Lung microvascular endothelial cell (primary cell): ENCODE data around the gene MYRIP. TPM values are rescaled to one million over a fixed set of nuclear protein-coding genes. Genes with fewer than 3 reads are reported as not detected.

Experiments used
- DNase-seq, 2 donors: peaks; one replicate each; pipeline versions ENCODE4 v3.0.0 to v3.0.0-alpha.2; 2010; ENCODE audit warnings: low read depth in 2 of 2
- total RNA-seq: library from RNA; depleted of rRNA; stranded (reverse); fragments of >200 nt; gene quantifications from 2 replicates; pipeline ENCODE4 v1.2.1, GENCODE V29; 2014

Gene MYRIP
- total RNA-seq, 1 donor from 2014 or later: 4.8 TPM

DNA sequence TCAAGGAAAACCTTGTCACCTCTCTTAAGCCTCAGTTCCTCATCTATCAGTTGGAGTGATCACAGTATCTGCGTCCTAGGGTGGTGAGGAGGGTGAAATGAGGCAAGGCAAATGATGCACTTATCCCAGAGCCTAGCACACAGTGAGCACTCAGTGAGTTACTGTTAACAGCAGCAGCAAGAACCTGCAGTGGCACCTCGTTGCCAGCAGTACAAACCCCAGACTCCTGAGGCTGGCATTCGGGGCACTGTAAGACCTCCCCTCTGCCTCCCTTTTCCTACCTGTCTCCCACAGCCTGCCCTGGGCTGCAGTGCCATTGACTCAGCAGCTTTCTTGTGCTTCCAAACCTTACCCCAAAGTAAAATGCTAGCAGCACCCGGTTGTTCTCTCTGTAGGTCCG, 417.2 kb downstream of the MYRIP start:
- DNase-seq: no peak

DNA sequence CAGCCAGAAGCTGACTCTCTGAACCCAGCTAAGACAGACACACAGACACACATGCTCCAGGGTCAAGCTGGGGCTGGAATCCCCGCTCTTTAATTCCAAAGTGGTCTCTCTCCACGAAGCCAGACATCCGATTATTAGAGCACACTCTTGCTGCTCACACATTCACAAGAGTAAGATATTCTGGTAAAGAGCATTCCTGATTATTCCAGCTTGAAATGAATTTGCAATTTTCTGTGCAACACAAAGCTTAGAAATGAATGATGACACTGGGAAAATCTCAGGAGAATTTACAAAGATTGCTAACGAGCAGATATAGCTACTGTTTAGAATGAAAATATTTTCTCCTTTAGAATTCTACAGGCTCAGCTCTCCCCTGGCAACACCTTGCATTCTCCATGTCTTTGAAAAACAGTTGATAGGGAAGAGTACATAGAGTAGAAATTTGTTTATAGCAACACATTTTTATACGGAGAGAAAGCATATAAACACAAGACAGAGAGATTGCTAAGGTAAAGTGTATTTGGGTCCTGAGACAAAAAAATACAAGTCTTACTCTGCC, 419.5 kb downstream of the MYRIP start:
- DNase-seq: no peak

DNA sequence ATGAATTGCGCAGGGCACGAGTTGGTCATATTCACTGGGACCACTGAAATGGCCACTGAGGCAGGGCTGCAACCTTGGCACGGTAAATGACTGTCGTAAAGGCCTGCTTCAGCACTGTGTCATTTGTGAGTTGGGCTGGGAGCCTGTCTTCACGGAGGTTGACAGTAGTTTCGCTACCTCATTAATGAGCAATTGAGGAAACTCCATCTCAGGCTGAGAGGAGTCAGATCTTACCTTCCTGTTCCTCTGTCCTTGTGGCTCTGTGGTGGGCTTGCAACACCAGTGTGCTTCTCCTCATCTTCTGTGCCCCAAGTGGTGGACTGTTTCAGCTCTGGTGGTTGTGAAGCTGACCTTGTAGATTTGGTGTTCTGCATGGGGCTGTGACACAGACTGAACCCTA, 420.0 kb downstream of the MYRIP start:
- DNase-seq: no peak

DNA sequence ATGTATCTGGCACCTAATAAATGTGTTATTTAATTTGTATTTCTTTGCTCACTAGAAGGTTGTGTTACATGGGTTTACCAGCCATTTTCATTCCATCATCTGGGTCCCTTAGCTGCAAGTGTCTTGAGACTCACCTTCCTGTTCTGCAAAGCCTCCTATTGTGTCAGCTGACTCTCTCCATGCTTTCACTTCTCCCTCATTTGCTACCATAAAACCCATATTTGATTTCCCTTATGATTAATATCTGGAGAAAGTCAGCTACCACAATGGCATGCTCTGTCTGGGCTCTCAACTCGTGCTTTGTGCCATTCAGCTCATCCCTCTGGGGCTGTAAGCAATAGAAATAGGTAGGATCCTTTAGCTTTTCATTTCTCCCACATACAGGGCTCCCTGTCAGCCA, 420.6 kb downstream of the MYRIP start:
- DNase-seq: no peak

DNA sequence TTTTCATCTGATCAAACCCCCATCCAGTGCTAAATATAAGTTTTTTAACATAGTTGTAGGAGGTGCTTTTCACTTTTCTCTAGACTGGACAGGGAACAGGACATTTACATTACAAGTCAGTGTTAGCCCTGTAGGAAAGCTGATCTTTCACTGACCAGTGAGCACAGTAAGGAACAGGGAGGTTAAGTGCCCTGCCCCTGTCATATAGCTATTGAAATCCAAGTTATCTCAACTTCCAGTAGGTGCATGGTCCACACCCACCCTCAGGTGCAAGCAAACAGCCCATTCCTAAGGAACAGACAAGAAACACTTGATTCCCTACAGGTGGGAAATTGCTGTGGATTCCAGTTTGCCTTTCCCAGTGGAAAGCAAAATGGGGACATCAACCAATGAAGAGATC, 421.0 kb downstream of the MYRIP start:
- DNase-seq: no peak

DNA sequence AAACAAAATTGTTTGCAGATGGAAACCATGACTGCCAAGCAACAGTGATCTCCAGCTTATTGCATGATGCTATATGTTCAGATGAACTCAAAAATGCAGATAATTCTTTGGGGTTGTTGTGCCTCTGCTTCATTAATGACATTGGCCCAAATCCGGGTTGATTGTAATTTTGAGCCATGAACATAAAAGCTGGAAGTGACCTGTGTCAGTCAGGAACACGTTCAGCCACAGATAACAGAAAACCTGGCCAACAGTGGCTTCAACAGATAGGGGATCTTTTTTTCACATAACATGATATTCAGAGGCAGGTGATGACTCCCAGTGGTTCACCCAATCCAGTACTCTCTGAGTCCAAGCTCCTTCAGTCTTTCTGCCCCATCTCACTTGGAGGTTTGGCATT, 423.2 kb downstream of the MYRIP start:
- peak in 1 of 2 donors; percentile 94 for DNase-seq

DNA sequence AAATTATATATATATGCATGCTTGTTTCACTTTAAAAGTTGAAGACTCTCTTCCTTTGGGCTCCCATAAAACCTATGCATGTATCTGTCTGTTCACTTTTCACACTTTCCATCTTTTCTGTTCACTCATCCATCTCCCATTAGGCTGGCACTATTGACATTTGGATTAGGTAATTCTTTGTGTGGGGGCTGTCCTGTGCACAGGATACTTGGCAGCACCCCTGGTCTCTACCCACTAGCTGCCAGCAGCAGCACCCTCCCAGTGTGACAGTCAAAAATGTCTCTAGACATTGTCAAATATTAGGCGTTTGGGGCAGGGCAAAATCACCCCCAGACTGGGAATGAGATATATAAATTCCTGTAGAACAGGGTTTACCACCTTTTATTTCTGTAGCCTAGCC, 427.8 kb downstream of the MYRIP start:
- DNase-seq: no peak

DNA sequence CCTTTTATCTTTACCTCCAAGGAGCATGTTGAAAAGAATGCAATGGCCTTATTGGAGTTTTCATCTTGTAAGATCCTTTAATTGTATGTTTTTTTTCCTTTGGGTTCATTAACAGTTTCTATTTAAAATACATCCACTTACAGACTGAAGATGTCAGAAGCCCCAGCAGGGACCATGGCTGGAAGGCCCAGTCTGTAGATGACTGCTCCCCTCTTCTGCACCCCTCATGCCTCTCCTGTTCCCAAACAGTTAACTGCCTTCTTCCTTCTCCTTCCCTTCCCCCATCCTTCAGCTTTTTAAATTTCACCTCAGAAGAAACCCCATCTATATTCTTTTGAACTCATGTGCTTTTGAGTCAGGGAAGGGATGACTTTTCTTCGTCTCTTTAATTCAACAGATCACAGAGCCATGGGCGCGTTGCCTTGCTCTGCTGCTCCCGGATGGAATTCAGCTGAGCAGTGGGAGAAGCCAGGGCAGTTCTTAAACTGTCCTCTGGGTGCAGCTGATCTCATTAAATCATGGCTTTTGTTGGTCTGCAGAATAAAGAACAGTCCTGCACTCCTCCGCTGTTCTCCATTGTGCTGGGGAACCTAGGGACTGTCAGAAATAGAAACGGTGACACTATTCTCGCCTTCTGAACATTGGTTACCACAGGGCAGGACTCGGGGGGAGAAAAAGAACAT, 428.6 kb downstream of the MYRIP start:
- no peak for DNase-seq

DNA sequence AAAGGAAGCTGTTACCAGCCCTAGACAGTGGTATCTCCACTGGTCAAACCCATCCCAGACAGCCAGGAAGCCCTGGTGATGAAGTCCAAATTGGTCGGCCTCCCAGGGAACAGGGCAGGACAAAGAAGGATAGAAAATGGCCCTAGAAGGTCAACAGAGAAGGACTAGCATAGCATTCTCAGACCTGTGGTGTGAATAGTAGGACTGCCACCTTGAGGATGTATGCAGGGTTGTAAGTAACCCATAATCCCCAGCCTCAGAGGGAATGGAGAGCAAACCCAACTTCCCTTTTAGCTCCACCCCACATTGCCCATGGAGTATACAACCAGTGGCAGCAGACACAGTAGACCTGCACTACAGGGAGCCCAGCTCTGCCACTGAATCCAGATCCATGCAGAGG, 431.5 kb downstream of the MYRIP start:
- DNase-seq: no peak

DNA sequence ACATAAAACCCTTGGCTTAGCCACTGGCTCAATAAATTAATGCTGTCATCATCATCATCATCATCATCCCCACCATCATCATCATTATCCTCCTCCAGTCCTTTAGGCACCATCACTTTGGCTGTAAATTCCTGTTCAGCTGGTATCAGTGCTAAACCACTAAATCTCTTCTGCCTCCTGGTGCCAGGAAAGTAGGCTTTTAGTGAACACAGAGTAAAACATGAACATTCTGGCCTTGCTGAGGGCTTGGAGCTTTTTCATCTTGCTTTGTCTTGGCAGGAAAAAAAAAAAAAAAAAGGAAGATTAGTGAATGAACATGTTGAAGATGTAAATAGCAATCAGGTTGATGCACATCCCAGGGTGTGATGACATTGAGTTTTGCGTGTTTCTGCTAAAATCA, 432.8 kb downstream of the MYRIP start:
- DNase-seq: no peak

DNA sequence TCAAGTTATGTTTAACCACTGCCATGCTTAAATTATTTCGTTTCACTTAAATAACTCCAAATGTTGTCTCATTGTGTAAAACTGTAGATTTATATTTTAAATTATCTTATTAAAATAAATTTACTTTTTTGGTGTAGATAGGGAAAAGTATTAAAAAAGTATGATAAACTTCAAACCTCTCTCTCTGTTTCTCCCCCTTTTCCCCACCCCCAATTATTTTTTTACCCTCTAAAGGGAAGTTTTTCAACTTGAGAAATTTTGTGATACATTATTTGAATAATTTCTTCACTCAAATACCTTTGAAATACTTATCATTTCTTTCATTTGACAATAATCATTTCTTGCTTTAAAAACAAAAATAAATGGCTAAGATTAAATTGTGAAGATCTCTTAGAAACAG, 433.2 kb downstream of the MYRIP start:
- no peak for DNase-seq

DNA sequence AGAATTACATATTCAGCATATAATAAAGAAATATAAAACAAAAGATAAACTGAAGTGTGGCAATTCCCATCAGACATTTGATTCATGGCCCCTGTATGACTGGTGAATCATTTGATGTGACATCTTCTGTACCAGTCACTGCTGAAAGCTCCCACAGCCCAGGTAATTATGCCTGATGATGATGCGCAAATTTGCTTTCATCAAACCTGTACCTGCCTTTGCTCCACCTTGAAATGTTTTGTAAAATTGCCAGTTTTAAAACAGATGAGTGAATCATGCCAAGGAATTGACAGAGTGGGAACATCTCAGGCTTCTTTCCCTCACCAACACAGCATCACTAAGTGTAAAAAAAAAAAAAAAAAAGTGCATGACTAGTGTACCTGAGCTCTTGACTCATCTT, 433.6 kb downstream of the MYRIP start:
- DNase-seq: no peak

DNA sequence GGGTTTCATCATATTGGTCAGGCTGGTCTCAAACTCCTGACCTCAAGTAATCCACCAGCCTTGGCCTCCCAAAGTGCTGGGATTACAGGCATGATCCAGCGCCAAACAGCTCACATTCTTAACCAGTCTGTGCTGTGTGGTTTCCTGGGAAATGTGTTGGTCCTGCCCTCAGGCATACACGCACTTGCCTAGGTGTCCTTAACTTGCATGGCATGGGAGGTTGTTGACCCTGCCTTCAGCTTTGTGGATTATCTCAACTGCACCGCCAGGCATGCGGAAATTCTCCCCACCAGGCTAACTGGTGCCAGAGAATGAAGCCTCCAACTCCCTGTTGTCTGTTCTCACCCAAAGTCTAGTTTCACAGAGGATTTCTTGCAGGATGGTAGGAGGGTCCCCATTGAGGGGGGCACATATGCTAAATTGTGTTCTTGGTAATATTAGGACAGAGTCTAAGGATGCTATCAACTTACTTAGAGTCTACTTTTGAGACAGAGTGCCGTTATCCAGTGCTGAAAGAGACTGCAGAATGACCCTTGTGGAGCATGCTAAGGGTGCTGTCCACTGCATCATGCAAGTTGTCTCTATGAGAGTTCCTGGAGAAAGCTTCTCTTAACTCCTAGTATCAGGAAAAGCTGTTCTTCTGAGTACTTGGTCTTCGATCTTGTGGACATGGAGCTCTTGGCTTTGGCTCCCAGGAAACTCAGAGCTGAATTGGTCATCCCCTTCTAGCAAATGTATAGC, 438.5 kb downstream of the MYRIP start:
- DNase-seq: no peak

DNA sequence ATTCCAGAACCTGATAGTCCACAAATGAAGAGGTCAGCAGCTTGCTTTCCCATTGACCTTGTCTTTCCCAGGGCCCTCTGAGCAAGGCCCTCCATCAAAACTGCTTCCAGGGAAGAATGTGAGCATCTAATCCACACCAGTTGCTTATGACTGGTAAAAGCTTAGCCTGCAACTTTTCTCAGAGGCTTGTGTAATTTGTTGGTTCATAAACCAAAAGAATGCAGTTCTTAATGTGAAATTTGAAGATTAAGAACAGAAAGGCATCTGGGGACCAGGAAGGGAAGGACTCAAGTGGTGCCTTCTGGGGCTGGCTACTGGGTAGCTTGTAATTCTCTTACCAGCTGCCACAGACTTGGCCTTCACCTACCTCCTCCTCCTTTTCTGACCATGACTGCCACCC, 439.2 kb downstream of the MYRIP start:
- no peak for DNase-seq

DNA sequence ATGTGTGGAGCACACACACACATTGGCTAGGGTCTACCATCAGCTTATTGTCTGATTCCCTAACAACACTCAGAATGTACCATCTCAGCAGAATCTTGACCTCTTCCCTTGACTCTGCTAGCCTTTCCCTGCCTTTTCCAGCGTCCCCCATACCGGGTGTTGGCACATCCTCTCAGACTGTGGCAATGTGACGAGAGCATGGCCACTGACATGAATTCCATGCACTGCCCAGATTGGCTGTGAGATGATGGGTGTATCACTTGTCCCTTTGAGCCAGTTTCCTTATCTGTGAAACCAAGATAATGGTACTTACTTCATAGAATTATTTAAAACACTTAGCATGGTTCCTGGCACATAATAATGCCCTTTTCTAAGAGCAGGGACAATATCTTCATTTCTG, 439.8 kb downstream of the MYRIP start:
- no peak for DNase-seq

DNA sequence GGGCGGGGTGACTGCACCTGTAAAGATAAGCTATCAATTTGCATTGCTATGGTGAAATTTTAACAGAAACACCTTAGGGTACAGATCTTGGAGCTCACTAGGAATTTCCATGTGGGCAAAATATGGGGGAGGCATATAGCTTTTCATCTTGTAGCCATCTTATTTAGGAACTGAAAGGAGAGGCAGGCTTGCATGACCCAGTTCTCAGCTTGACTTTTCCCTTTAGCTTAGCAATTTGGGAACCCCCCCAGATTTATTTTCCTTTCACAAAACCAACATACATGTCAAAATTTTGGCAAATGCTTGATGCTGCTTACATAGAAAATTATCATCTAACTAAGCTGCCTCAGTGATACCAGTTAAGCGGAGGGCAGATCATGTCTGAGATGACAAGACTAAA, 445.1 kb downstream of the MYRIP start:
- no peak for DNase-seq

DNA sequence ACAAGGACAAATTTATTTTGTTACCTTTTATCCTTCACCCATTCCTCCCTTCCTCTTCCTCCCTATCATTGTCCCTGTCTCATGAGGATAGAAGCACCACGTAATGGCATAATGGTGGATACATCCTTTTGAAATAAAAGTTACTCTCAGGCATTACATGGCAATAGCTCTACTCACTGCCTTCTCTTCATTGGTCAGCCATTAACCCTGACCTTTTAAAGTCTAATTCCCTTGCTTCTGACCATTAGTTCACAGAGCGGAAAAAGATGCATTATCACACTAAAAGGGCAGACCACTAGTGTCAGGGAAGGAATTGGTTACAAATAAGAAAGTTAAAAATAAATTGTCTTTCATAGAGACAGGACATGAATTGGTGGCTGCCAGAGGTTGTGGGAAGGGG, 445.5 kb downstream of the MYRIP start:
- DNase-seq: no peak

DNA sequence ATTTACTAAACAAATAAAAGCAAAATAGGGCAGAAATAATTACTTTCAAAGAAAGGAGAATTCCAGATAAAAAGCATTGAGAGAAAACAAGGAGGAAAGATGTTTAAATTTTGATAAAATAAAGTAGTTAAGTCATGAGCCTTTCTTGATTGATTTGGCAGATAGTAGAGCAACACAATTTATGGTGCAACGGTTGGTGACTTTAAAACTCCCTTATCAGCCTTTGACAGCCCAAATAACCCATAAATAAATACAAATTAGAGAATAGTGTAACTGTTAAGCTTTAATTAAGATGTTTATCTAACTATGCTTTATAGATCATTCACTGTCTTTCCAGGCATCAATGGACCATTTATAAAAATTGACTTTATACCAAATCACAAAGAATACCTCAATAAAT, 446.1 kb downstream of the MYRIP start:
- DNase-seq: no peak

DNA sequence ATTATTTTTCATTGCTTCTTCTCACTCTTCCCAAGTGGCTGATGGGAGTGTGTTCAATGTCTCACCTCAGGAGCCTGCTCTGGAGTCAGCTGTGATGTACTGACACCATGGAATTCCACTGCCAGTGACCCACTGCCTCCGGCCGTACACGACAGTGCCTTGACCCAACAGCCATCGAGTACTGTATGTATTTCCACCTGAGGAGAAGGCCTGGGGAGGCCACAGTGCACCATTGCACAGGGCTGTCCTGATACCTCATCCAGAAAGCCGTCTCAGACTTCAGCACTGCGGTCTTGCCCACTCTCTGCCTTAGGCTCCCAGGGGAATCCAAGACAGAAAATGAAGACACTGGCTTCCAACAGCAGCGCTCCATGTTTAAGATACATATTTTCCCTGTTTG, 448.7 kb downstream of the MYRIP start:
- no peak for DNase-seq

DNA sequence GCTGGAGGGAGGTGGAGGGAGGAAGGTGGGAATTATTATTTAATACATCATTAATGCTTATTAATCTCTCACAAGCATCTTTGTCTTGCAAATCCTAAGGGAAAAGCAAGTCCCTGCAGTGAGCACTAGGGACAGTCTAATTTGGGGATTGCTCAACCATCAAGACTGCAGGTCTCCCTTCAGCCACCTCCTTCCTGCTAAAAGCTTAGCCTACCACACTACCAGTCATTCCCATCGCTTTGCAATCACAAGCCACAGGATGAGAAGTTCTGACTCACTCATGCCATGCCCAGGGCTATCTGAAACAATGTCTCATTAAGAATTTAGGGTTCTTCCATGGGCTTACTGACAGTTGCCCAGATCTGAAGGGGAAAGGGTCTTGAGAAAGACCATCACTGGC, 449.1 kb downstream of the MYRIP start:
- peak in 1 of 2 donors; percentile 2 for DNase-seq

DNA sequence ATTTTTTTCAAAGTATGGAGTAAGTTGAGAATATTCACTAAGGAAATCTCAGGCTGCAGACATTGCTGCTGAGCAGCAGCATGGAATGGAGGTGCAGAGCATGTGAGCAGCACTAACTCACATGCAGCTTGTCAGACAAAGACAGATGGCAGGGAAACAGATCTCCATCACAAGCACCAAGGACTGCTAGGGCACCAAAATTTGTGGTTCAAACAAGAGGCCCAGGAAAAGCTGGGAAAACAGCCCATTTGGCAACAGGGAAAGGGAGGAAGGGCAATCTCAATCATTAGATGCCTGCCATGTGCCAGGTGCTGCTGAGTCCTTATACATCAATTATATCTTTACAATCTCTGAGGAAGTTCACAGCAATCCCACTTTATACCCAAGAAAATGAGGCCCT, 452.9 kb downstream of the MYRIP start:
- DNase-seq: no peak

DNA sequence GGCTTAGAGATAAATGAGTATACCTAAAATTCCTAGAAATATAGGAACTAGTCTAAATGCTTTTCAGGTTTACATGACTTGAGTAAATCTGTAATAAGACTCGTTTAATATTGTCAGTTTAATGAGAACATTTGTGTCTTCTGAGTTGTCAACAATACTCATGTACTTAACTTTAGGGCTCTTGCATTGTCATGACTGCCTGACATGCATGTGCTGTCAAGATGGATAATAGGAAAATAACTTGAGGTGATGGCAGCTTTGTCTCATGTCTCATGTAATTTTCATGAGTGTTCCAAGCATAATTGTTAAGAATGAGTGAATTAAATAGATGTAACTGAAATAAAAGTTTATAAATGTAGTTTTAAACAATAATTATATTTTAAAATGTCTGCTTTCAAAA, 455.0 kb downstream of the MYRIP start:
- no peak for DNase-seq

DNA sequence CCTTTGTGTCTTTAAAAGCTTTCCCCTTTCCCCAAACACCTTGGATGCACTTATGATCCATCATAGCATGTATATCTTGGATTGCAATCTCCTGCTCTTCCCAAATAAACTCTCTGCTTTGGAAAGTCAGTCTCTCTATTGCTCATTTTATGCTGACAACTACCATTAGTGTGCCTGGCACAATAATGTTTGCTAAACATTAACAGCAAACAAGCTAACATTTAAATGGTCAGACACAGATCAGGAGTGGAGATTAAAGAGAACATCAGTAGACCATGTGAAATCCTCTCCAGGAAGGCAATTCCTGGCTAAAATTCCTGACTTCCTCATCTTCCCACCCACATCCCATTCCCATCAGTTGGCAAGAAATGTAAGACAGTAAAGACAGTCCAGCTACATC, 455.8 kb downstream of the MYRIP start:
- DNase-seq: no peak
